IMR-90 (cell line): ENCODE results near the gene SPTLC3. TPM values are rescaled to one million over a fixed set of nuclear protein-coding genes. Genes with fewer than 3 reads are reported as not detected.

Source experiments
- ATAC-seq: fragments of 200-7000 bp; cut with Tn5 transposase; 2 replicates; pipeline ENCODE4 v1.9.1; 2020; ENCODE audit warnings: low read depth, mild to moderate bottlenecking, moderate library complexity
- BruUV-seq: library from RNA; stranded (reverse); fragments of 400-500 nt; replicated peaks from 2 replicates; lab custom pipeline; 2021; lab: Mats Ljungman, UMichigan
- CTCF ChIA-PET: fragments of 300-600 bp; formaldehyde crosslinking; extraction: SDS; loops from one replicate; lab custom pipeline; 2021; ENCODE audit warnings: antibody characterized with exemption; lab: Yijun Ruan, JAX
- POLR2A ChIA-PET: fragments of 300-600 bp; sonication (Branson Sonifier 250); formaldehyde crosslinking; loops from one replicate; lab custom pipeline; 2022; ENCODE audit warnings: antibody characterized with exemption; ENCODE audit not compliant: unreplicated experiment; lab: Charles Lee
- DNase-seq: peaks from one replicate; pipeline ENCODE4 v3.0.0; 2013
- H2AFZ ChIP-seq: replicated peaks from 2 replicates; pipeline ENCODE3; 2013; ENCODE audit warnings: low read length, mild to moderate bottlenecking; ENCODE audit not compliant: poor library complexity
- H2AK5ac ChIP-seq: 2 replicates; pipeline ENCODE4 v1.6.1; 2013; ENCODE audit warnings: low read depth, low read length, inconsistent platforms
- H2AK9ac ChIP-seq: replicated peaks from 2 replicates; pipeline ENCODE3; 2013; ENCODE audit warnings: mild to moderate bottlenecking, low read depth, low read length, moderate library complexity; ENCODE audit not compliant: poor library complexity
- H2BK120ac ChIP-seq: 2 replicates; pipeline ENCODE4 v1.6.1; 2013; ENCODE audit warnings: low read depth, low read length, inconsistent platforms
- H2BK15ac ChIP-seq: 3 replicates; pipeline ENCODE4 v1.6.1; 2013; ENCODE audit warnings: low read depth, low read length, inconsistent platforms
- H2BK20ac ChIP-seq: 2 replicates; pipeline ENCODE4 v1.6.1; 2013; ENCODE audit warnings: low read depth, mild to moderate bottlenecking, inconsistent platforms, low read length, moderate library complexity
- H2BK5ac ChIP-seq: 2 replicates; pipeline ENCODE4 v1.6.1; 2013; ENCODE audit warnings: mild to moderate bottlenecking, low read depth, low read length, inconsistent platforms; ENCODE audit not compliant: poor library complexity, severe bottlenecking
- H3K14ac ChIP-seq: replicated peaks from 2 replicates; pipeline ENCODE4 v1.6.1; 2013; ENCODE audit warnings: low read depth, low read length, inconsistent platforms
- H3K18ac ChIP-seq: 2 replicates; pipeline ENCODE4 v1.6.1; 2013; ENCODE audit warnings: low read depth, low read length, control low read depth
- H3K23ac ChIP-seq: 2 replicates; pipeline ENCODE4 v1.6.1; 2013; ENCODE audit warnings: low read depth, low read length, inconsistent platforms
- H3K27ac ChIP-seq: 2 replicates; pipeline ENCODE4 v1.5.1; 2013; ENCODE audit warnings: mild to moderate bottlenecking, control low read depth, low read length; ENCODE audit not compliant: insufficient read depth
- H3K27me3 ChIP-seq: 2 replicates; pipeline ENCODE4 v1.6.1; 2013; ENCODE audit warnings: low read length; ENCODE audit not compliant: control insufficient read depth, insufficient read depth
- H3K36me3 ChIP-seq: 2 replicates; pipeline ENCODE4 v1.6.1; 2013; ENCODE audit warnings: low read length, mixed read lengths; ENCODE audit not compliant: control insufficient read depth, insufficient read depth
- H3K4ac ChIP-seq: 2 replicates; pipeline ENCODE4 v1.6.1; 2013; ENCODE audit warnings: low read depth, low read length, inconsistent platforms
- H3K4me1 ChIP-seq: 2 replicates; pipeline ENCODE4 v1.6.1; 2013; ENCODE audit warnings: low read length, mixed read lengths; ENCODE audit not compliant: control insufficient read depth, insufficient read depth
- H3K4me2 ChIP-seq: 2 replicates; pipeline ENCODE4 v1.6.1; 2013; ENCODE audit warnings: low read depth, mild to moderate bottlenecking, control low read depth, low read length, moderate library complexity
- H3K4me3 ChIP-seq: 2 replicates; pipeline ENCODE4 v1.5.1; 2013; ENCODE audit warnings: low read depth, mild to moderate bottlenecking, control low read depth, low read length, moderate library complexity; ENCODE audit not compliant: insufficient read depth
- H3K56ac ChIP-seq: 2 replicates; pipeline ENCODE4 v1.6.1; 2013; ENCODE audit warnings: low read length, inconsistent platforms; ENCODE audit not compliant: insufficient read depth; ENCODE audit errors: extremely low read depth
- H3K79me1 ChIP-seq, 2 experiments: 2 replicates each; pipeline ENCODE4 v1.6.1; 2013; ENCODE audit warnings: low read length in 2 of 2, inconsistent platforms in 1 of 2, low read depth in 1 of 2
- H3K9ac ChIP-seq: 2 replicates; pipeline ENCODE4 v1.6.1; 2013; ENCODE audit warnings: low read depth, low read length, control low read depth
- H3K9me1 ChIP-seq: 2 replicates; pipeline ENCODE4 v1.6.1; 2013; ENCODE audit warnings: low read length, inconsistent platforms; ENCODE audit not compliant: insufficient read depth
- H3K9me3 ChIP-seq: 2 replicates; pipeline ENCODE4 v1.6.1; 2013; ENCODE audit warnings: low read length; ENCODE audit not compliant: control insufficient read depth, insufficient read depth
- H4K20me1 ChIP-seq: 2 replicates; pipeline ENCODE4 v1.6.1; 2013; ENCODE audit warnings: low read length, inconsistent platforms; ENCODE audit not compliant: insufficient read depth
- H4K5ac ChIP-seq: 2 replicates; pipeline ENCODE4 v1.6.1; 2013; ENCODE audit warnings: mild to moderate bottlenecking, low read depth, low read length, control low read depth
- H4K8ac ChIP-seq, 2 experiments: 2 replicates each; pipeline ENCODE4 v1.6.1; 2013; ENCODE audit warnings: low read depth in 2 of 2, low read length in 2 of 2, control low read depth in 1 of 2, inconsistent platforms in 1 of 2
- H4K91ac ChIP-seq: 2 replicates; pipeline ENCODE4 v1.6.1; 2013; ENCODE audit warnings: low read depth, low read length, inconsistent platforms; ENCODE audit not compliant: insufficient read depth
- BHLHE40 ChIP-seq: fragments of 150-350 bp; IDR thresholded peaks from 2 replicates; pipeline ENCODE4 v1.6.1; 2016; ENCODE audit warnings: mild to moderate bottlenecking, low read depth, low read length
- CEBPB ChIP-seq: IDR thresholded peaks from 2 replicates; pipeline ENCODE4 v1.6.1; 2012; ENCODE audit warnings: low read depth, low read length, improper control_type of control experiment
- CHD1 ChIP-seq: IDR thresholded peaks from 2 replicates; pipeline ENCODE4 v1.6.1; 2012; ENCODE audit warnings: low read depth, low read length, improper control_type of control experiment
- CTCF ChIP-seq: conservative IDR thresholded peaks from 2 replicates; pipeline ENCODE4 v1.5.1; 2012; ENCODE audit warnings: mild to moderate bottlenecking, low read depth, low read length, improper control_type of control experiment
- FOS ChIP-seq: fragments of 150-350 bp; IDR thresholded peaks from 2 replicates; pipeline ENCODE4 v1.6.1; 2016; ENCODE audit warnings: low read depth, low read length
- MAFK ChIP-seq: IDR thresholded peaks from 2 replicates; pipeline ENCODE4 v1.6.1; 2012; ENCODE audit warnings: low read depth, low read length, improper control_type of control experiment
- MAZ ChIP-seq: IDR thresholded peaks from 2 replicates; pipeline ENCODE4 v1.6.1; 2012; ENCODE audit warnings: low read depth, mild to moderate bottlenecking, low read length, improper control_type of control experiment, moderate library complexity, borderline replicate concordance
- MXI1 ChIP-seq: IDR thresholded peaks from 2 replicates; pipeline ENCODE4 v1.6.1; 2012; ENCODE audit warnings: low read depth, mild to moderate bottlenecking, low read length, moderate library complexity, borderline replicate concordance
- NFE2L2 ChIP-seq: fragments of 150-350 bp; IDR thresholded peaks from 2 replicates; pipeline ENCODE4 v1.6.1; 2016; ENCODE audit warnings: low read depth, mild to moderate bottlenecking, low read length
- POLR2A ChIP-seq: IDR thresholded peaks from 2 replicates; pipeline ENCODE4 v1.6.1; 2012; ENCODE audit warnings: mild to moderate bottlenecking, low read depth, low read length
- RAD21 ChIP-seq: IDR thresholded peaks from 2 replicates; pipeline ENCODE4 v1.6.1; 2012; ENCODE audit warnings: low read length, improper control_type of control experiment
- RCOR1 ChIP-seq: IDR thresholded peaks from 2 replicates; pipeline ENCODE4 v1.6.1; 2012; ENCODE audit warnings: mild to moderate bottlenecking, low read length, improper control_type of control experiment; ENCODE audit not compliant: insufficient replicate concordance
- RFX5 ChIP-seq: IDR thresholded peaks from 2 replicates; pipeline ENCODE4 v1.8.0; 2012; ENCODE audit warnings: low read depth, mild to moderate bottlenecking, low read length, moderate library complexity
- SMC3 ChIP-seq: fragments of 150-350 bp; IDR thresholded peaks from 2 replicates; pipeline ENCODE4 v1.6.1; 2016; ENCODE audit warnings: low read depth, mild to moderate bottlenecking, antibody characterized with exemption, low read length, moderate library complexity
- dilution Hi-C: fragments of 300-500 bp; cut with HindIII; formaldehyde crosslinking; loops from one replicate; pipeline ENCODE4 v1.14.3; 2018; ENCODE audit warnings: low sequenced_read_pairs; ENCODE audit not compliant: unreplicated experiment
- in situ Hi-C: fragments of 300-500 bp; cut with MboI; formaldehyde crosslinking; loops from 3 replicates; pipeline ENCODE4 v1.14.3; 2019; ENCODE audit warnings: low sequenced_read_pairs, inconsistent platforms, mixed read lengths
- intact Hi-C: fragments of 100-400 bp; cut with micrococcal nuclease; formaldehyde crosslinking; loops from 2 replicates; pipeline ENCODE4 v1.10.0; 2022
- polyA plus RNA-seq, 3 experiments: library from polyadenylated mRNA; depleted of rRNA; stranded (reverse); fragments of >200 nt; gene quantifications; 2 replicates each; pipeline ENCODE4 v1.2.3, GENCODE V29; 2012; ENCODE audit warnings: low replicate concordance in 1 of 3
- total RNA-seq: library from RNA; depleted of rRNA; stranded (reverse); fragments of >200 nt; gene quantifications from 2 replicates; pipeline ENCODE4 v1.2.3, GENCODE V29; 2012
- TF ChIP-seq, protein P1 (sequence below): fragments of 150-350 bp; IDR thresholded peaks from 2 replicates; pipeline ENCODE4 v1.6.1; 2016; ENCODE audit warnings: low read depth, mild to moderate bottlenecking, low read length, moderate library complexity, borderline replicate concordance
- TF ChIP-seq, protein P2 (sequence below): fragments of 150-350 bp; IDR thresholded peaks from 2 replicates; pipeline ENCODE4 v1.6.1; 2017; ENCODE audit warnings: mild to moderate bottlenecking, antibody characterized with exemption, low read length, low read depth

Gene SPTLC3
- total and polyA plus RNA-seq, 2 of the 4 experiments (the other 2 are of a cell fraction): 0.44 to 1.6 TPM

DNA sequence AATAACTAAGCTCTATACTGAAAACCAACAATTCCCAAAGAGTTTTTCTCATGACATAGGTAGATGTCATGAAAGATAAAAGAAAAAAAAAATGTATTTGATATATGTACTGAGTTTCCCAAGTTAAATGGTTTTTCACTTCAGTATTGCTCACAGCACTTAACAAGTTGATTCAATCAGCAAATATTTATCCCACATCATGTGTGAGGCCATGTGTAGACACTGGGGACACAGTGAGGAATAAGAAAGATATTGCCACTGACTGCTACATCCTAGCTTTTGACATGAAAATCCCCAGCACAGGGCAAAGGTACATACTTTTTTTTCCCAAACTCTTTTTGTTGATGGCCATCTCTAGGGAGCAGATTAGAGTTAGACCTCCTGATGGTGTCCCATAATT is 25.3 kb downstream of the SPTLC3 start:
- no peak overlapping the region for H3K27ac ChIP-seq
- ATAC-seq: no peak
- no peaks in the 10 kb centered on the region; the same call in none of the 2 replicates for H3K27me3 ChIP-seq
- no peak overlapping the region for H2BK15ac ChIP-seq
- no peaks in the 10 kb centered on the region for H3K36me3 ChIP-seq
- H3K14ac ChIP-seq: no peak overlapping the region
- H4K20me1 ChIP-seq: no peaks in the 10 kb centered on the region
- H3K56ac ChIP-seq: no peak overlapping the region
- dilution Hi-C loops: no loop called here
- no peak overlapping the region for H4K8ac ChIP-seq
- DNase-seq: no peak
- no peak overlapping the region for H3K9ac ChIP-seq
- H3K23ac ChIP-seq: no peak overlapping the region
- no peak overlapping the region for H2AFZ ChIP-seq
- in situ Hi-C loops: no loop called here
- H2BK20ac ChIP-seq: no peak overlapping the region
- H3K4me2 ChIP-seq: no peak overlapping the region
- no peak overlapping the region for H4K5ac ChIP-seq
- H3K9me1 ChIP-seq: 0 out of 2 replicates have a peak, but pooled peaks cover 4% of the 10 kb centered on the region
- no peaks in the 10 kb centered on the region; a peak in 1 of 4 replicates for H3K79me1 ChIP-seq
- H3K4me3 ChIP-seq: no peak overlapping the region
- no peak overlapping the region for H2BK120ac ChIP-seq
- ChIA-PET CTCF (no interaction called here), POLR2A (no interaction called here)
- no peak overlapping the region for H3K18ac ChIP-seq
- H2AK5ac ChIP-seq: no peak overlapping the region
- H2AK9ac ChIP-seq: no peak overlapping the region
- no peak overlapping the region for H4K91ac ChIP-seq
- intact Hi-C loops: no loop called here
- TF ChIP-seq MAZ (no peak), CHD1 (no peak), RFX5 (no peak), NFE2L2 (no peak), BHLHE40 (no peak), FOS (no peak), SMC3 (no peak), POLR2A (no peak), CTCF (no peak), MAFK (no peak), RCOR1 (no peak), RAD21 (no peak), MXI1 (no peak), CEBPB (no peak)
- TF ChIP-seq, protein P1, sequence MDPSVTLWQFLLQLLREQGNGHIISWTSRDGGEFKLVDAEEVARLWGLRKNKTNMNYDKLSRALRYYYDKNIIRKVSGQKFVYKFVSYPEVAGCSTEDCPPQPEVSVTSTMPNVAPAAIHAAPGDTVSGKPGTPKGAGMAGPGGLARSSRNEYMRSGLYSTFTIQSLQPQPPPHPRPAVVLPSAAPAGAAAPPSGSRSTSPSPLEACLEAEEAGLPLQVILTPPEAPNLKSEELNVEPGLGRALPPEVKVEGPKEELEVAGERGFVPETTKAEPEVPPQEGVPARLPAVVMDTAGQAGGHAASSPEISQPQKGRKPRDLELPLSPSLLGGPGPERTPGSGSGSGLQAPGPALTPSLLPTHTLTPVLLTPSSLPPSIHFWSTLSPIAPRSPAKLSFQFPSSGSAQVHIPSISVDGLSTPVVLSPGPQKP: no peak
- TF ChIP-seq, protein P2, sequence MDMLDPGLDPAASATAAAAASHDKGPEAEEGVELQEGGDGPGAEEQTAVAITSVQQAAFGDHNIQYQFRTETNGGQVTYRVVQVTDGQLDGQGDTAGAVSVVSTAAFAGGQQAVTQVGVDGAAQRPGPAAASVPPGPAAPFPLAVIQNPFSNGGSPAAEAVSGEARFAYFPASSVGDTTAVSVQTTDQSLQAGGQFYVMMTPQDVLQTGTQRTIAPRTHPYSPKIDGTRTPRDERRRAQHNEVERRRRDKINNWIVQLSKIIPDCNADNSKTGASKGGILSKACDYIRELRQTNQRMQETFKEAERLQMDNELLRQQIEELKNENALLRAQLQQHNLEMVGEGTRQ: no peak
- no peaks in the 10 kb centered on the region for H3K4me1 ChIP-seq
- no peak overlapping the region for H3K4ac ChIP-seq
- BruUV-seq: no TSS peak
- H3K9me3 ChIP-seq: no peaks in the 10 kb centered on the region
- H2BK5ac ChIP-seq: no peak overlapping the region
